NB4 (cell line): Measurements from ENCODE around the gene TRMU.

ENCODE experiments used
- DNase-seq: peaks from one replicate; pipeline ENCODE4 v3.0.0; 2010; ENCODE audit warnings: low read depth
- H3K4me3 ChIP-seq: one replicate; pipeline ENCODE4 v1.5.1; 2011; ENCODE audit warnings: mild to moderate bottlenecking, low read depth, low read length, moderate library complexity
- MYC ChIP-seq: IDR thresholded peaks from 2 replicates; pipeline ENCODE4 v1.6.1; 2011; ENCODE audit warnings: low read depth, low read length
- POLR2A ChIP-seq: IDR thresholded peaks from 2 replicates; pipeline ENCODE4 v1.6.1; 2011; ENCODE audit warnings: mild to moderate bottlenecking; ENCODE audit not compliant: insufficient read length; ENCODE audit errors: extremely low read depth
- TF ChIP-seq, protein P1 (sequence below): IDR thresholded peaks from 2 replicates; pipeline ENCODE4 v1.6.1; 2011; ENCODE audit warnings: low read depth, low read length
- TF ChIP-seq, protein P2 (sequence below): IDR thresholded peaks from one replicate; pipeline ENCODE4 v1.5.1; 2012; ENCODE audit warnings: low read depth, low read length

Gene TRMU

DNA sequence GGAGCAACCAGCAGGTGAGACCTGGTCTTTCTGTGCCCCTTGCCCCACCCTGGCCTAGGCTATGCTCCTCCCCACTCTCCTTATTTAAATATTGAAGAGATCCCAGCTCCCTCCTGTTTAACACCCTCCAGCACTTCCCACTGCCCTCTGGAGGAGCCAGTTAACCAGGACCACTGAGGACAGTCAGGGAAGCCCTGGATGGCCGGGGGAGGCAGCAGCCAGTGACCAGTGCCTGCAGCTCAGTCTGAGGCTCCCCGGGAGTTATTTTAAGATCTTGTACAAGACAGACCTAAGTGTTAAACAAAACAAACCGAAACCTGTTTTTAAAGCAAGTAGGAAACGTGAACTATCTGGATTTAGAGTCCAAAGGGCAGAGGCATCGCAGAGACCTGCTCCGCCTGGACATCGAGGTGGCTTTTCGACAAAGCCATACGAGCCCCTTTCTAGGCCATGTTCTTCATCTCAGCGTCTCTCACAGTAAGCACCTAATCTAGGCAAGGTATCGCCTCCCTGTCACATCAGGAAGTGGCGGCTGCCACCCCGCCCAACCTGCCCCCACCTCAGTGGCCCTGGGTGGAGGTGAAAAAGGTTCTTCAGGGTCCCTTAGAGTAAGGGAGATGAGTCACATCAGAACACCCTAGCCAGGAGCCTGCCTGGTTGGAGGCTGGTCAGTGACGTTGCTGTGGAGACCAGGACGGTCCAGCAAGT lies 35.2 kb downstream of the TRMU start:
- no peak overlapping the region for H3K4me3 ChIP-seq
- no peak for TF ChIP-seq MYC
- no peak for TF ChIP-seq POLR2A
- TF ChIP-seq, protein P1, sequence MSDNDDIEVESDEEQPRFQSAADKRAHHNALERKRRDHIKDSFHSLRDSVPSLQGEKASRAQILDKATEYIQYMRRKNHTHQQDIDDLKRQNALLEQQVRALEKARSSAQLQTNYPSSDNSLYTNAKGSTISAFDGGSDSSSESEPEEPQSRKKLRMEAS: no peak
- TF ChIP-seq, protein P2, sequence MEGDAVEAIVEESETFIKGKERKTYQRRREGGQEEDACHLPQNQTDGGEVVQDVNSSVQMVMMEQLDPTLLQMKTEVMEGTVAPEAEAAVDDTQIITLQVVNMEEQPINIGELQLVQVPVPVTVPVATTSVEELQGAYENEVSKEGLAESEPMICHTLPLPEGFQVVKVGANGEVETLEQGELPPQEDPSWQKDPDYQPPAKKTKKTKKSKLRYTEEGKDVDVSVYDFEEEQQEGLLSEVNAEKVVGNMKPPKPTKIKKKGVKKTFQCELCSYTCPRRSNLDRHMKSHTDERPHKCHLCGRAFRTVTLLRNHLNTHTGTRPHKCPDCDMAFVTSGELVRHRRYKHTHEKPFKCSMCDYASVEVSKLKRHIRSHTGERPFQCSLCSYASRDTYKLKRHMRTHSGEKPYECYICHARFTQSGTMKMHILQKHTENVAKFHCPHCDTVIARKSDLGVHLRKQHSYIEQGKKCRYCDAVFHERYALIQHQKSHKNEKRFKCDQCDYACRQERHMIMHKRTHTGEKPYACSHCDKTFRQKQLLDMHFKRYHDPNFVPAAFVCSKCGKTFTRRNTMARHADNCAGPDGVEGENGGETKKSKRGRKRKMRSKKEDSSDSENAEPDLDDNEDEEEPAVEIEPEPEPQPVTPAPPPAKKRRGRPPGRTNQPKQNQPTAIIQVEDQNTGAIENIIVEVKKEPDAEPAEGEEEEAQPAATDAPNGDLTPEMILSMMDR: no peak
- no peak for DNase-seq

DNA sequence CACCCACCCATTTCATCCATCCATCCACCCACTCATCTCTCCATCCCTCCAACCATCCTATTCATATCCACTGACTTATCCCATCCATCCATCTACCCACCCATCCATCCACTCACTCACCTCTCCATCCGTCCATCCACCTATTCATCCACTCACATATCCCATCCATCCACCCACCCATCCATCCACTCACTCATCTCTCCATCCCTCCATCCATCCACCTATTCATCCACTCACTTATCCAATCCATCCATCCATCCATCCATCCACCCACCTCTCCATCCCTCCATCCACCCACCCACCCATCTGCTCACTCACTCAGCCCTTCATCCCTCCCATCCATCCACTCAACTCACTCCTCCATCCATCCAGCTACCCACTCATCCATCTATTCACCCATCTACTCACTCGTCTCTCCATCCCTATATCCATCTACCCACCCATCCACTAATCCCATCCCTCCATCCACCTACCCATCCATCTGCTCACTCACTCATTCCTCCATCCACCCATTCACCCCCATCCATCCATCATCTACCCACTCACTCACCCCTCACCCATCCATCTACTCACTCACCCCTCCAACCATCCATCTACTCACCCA lies 36.2 kb downstream of the TRMU start:
- no peak for DNase-seq
- no peak overlapping the region for H3K4me3 ChIP-seq
- TF ChIP-seq MYC (no peak), POLR2A (no peak)
- TF ChIP-seq, protein P2: no peak
- TF ChIP-seq, protein P1: no peak

DNA sequence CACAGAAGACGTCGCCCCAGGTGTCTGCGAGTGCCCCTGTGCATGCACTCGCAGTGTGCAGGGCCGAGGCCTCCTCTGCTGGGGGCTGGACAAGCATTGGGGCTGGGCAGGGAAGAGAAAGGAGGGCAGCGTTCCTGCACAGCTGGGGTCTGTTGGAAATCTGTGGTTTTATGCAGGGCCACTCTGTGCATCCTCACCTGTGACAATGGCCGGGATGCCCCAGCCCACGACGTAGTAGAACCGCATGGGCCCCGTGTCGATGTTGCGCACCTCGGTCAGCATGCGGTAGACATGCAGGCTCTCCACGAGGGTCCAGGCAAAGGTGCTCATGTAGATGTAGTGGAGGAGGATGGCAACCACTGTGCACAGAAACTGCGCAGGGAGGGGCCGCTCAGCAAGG lies 37.2 kb downstream of the TRMU start:
- no peak overlapping the region for H3K4me3 ChIP-seq
- DNase-seq: no peak
- TF ChIP-seq, protein P1: no peak
- TF ChIP-seq, protein P2: no peak
- no peak for TF ChIP-seq MYC
- TF ChIP-seq POLR2A: no peak

DNA sequence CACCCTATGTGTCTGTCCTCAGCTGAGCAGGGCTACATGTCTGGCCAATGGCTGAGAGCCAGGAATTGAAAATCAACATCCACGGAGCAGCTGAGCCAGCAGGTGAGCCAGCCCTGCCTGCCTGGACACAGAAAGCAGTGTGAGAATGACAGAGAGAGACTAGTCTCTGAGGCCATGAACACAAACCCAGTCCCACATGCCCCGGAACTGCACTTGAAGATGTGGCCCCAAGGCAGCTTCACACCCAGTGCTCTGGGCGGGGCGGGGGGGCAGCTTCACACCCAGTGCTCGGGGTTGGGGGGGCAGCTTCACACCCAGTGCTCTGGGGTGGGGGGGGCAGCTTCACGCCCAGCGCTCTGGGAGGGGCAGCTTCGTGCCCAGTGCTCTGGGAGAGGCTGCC lies 37.6 kb downstream of the TRMU start:
- DNase-seq: no peak
- H3K4me3 ChIP-seq: no peak overlapping the region
- no peak for TF ChIP-seq POLR2A
- TF ChIP-seq, protein P2: no peak
- TF ChIP-seq MYC: no peak
- TF ChIP-seq, protein P1: no peak

DNA sequence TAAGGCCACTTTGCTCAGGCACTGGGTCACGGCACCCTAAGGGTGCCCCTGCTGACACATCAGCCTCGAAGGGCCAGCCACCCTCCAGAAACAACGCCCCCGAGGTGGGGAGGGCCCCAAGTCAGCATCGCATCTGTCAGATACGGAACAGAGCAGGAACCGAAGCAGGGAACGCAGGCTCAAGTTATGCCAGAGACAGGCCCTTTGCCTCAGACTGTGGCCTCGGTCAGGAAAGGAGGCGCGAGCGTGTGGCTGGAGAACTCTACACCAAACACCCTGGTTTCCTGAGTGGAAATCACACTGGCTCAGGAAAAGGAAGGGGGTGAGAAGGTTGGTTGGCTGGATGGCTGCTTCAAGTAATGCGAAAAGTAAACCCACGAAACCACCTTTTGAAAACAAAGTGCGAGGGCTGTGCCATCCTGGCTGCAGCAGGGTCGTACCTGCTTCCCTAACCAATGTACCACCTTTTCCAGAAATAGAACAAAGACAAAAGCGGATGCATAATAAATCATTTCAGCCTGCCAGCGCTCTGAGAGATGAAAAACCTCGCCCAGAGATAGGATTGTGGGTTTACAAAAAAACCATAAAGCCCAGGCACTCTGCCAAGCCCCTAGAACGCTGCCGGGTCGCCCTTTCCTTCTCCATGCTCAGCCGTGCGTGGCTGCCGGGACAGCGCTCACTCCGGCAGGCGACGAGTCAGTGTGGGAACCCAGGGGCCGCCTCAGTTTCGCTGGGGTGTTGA lies 38.6 kb downstream of the TRMU start:
- DNase-seq: no peak
- TF ChIP-seq MYC (no peak), POLR2A (no peak)
- TF ChIP-seq, protein P1: no peak
- TF ChIP-seq, protein P2: no peak
- H3K4me3 ChIP-seq: no peak overlapping the region
